ENCODE data around the gene KDM7A.
"Not testable (repeated sequence)": the region's sequence is repeated elsewhere in the genome, so short reads cannot be mapped to it uniquely, and the experiment has no call there.

The KDM7A gene

GRCh38 chr7:140155428-140155827, 21.4 kb downstream of the KDM7A start:
- no peak for DNase-seq

GRCh38 chr7:140153666-140154161, 23.1 kb downstream of the KDM7A start:
- DNase-seq = no peak

GRCh38 chr7:140146574-140146973, 30.2 kb downstream of the KDM7A start:
- DNase-seq = no peak

GRCh38 chr7:140145709-140146108, 31.1 kb downstream of the KDM7A start:
- no peak for DNase-seq

GRCh38 chr7:140144821-140145220, 32.0 kb downstream of the KDM7A start:
- no peak for DNase-seq

- DNase-seq = no peak
Observed at GRCh38 chr7:140143997-140144396, 32.8 kb downstream of the KDM7A start.

- DNase-seq = no peak
Observed at GRCh38 chr7:140142031-140142430, 34.8 kb downstream of the KDM7A start.

- no peak for DNase-seq
Observed at GRCh38 chr7:140141256-140141655, 35.5 kb downstream of the KDM7A start.

- no peak for DNase-seq
Observed at GRCh38 chr7:140137078-140137477, 39.7 kb downstream of the KDM7A start.

GRCh38 chr7:140136073-140136472, 40.7 kb downstream of the KDM7A start:
- DNase-seq = no peak

GRCh38 chr7:140134039-140134438, 42.7 kb downstream of the KDM7A start:
- no peak for DNase-seq

GRCh38 chr7:140127360-140128127, 49.2 kb downstream of the KDM7A start:
- no peak for DNase-seq

- peak in 1 of 2 donors; percentile 7 for DNase-seq
Observed at GRCh38 chr7:140126435-140127034, 50.2 kb downstream of the KDM7A start.

GRCh38 chr7:140122965-140123364, 53.8 kb downstream of the KDM7A start:
- DNase-seq = no peak

- DNase-seq = no peak
Observed at GRCh38 chr7:140121326-140121725, 55.5 kb downstream of the KDM7A start.

- DNase-seq = not testable (repeated sequence)
Observed at GRCh38 chr7:140114817-140115216, 62.0 kb downstream of the KDM7A start.

GRCh38 chr7:140108777-140109176, 68.0 kb downstream of the KDM7A start:
- DNase-seq = not testable (repeated sequence)

GRCh38 chr7:140096459-140096858, 80.3 kb downstream of the KDM7A start:
- DNase-seq = no peak

- no peak for DNase-seq
Observed at GRCh38 chr7:140093375-140093774, 83.4 kb downstream of the KDM7A start.

GRCh38 chr7:140085447-140085846, 91.3 kb downstream of the KDM7A start:
- no peak for DNase-seq

- no peak for DNase-seq
Observed at GRCh38 chr7:140084972-140085371, 91.8 kb downstream of the KDM7A start.

GRCh38 chr7:140084142-140084655, 92.6 kb downstream of the KDM7A start:
- DNase-seq = no peak

GRCh38 chr7:140082770-140083169, 94.0 kb downstream of the KDM7A start:
- no peak for DNase-seq

- no peak for DNase-seq
Observed at GRCh38 chr7:140081774-140082425, 94.9 kb downstream of the KDM7A start.

Data from inflammatory macrophage treated with lipopolysaccharide for 1 hour (primary cell).